Ovary (tissue), 3 donors: ENCODE measurements around the gene NT5C3B.

Experiments used
- CTCF ChIP-seq, 3 donors: fragments of 450-650 bp in 2 of 3; fragments of 200-600 bp in 1 of 3; IDR thresholded peaks; one replicate each; pipeline versions ENCODE4 v1.5.1 to v1.8.0; 2016 to 2022; ENCODE audit warnings: antibody characterized with exemption in 3 of 3, mild to moderate bottlenecking in 1 of 3
- EP300 ChIP-seq: sonication (generic); formaldehyde crosslinking; IDR thresholded peaks from one replicate; pipeline ENCODE4 v1.6.1; 2017; ENCODE audit warnings: antibody characterized with exemption
- POLR2A ChIP-seq: fragments of 450-650 bp; IDR thresholded peaks from one replicate; pipeline ENCODE4 v1.6.1; 2017; ENCODE audit warnings: antibody characterized with exemption, mild to moderate bottlenecking, moderate library complexity
- donor health status: DM: no; HTN: no; CAD: no.

- TF ChIP-seq CTCF (IDR thresholded peaks at IDR 0.05) (no peak), POLR2A (no peak), EP300 (no peak)
Measured at GRCh38 chr17:41848788-41849187, 12.8 kb upstream of the NT5C3B start.
